Heart left ventricle (tissue), 13 donors: ENCODE data around the gene CDH6.

Experiments
- CTCF ChIP-seq, 12 donors: fragments of 200-600 bp; sonication (generic) in 4 of 12; IDR thresholded peaks; one replicate each; pipeline versions ENCODE4 v1.5.0 to v1.8.0; 2018 to 2022; ENCODE audit warnings: antibody characterized with exemption in 12 of 12, mild to moderate bottlenecking in 5 of 12
- POLR2A ChIP-seq, 2 donors: fragments of 450-650 bp; IDR thresholded peaks; one replicate each; pipeline ENCODE4 v1.6.1; 2017; ENCODE audit warnings: antibody characterized with exemption in 2 of 2, mild to moderate bottlenecking in 2 of 2, moderate library complexity in 2 of 2
- donor health status: ischemic (EF 13 %, LVEDD 7.1; RV severe dilation, severe dysfunction).
- donor health status: DM: no; HTN: yes; CAD: no.
- donor health status: DM: no; HTN: no; CAD: no.
- donor health status: ischemic (EF 25% LVEDD 6.9; RV normal size, moderate dysfunction).
- donor health status: ischemic (EF 25% LVEDD 5.7; RV mildly dilated, moderate dysfunction).
- donor health status: ischemic (EF 35%, LVEDD 5.7; RV mildly dilated, moderate dysfunction).
- donor health status: nonischemic (EF 11% LVEDD 7.7; RV severe dilation, severe dysfunction).
- donor health status: DM: yes; HTN: yes; CAD: no.
- donor health status: PGD.
- donor health status: ischemic (EF 29% LVEDD 5.4; RV normal size, mild dysfunction).
- donor health status: nonischemic (EF 23%, LVEDD 6.1; RV moderate dilation, normal function).

GRCh38 chr5:31214229-31214628, 20.7 kb downstream of the CDH6 start:
- TF ChIP-seq POLR2A (IDR thresholded peaks at IDR 0.05) (no peak), CTCF (IDR thresholded peaks at IDR 0.05) (no peak)
